Activated effector memory CD4-positive, alpha-beta T cell treated with anti-CD3 and anti-CD28 coated beads, Interleukin-2, amount 50 U/mL, for 16 hours (primary cell): ENCODE results near the gene C12orf43.

Experiments
- DNase-seq: peaks from one replicate; pipeline ENCODE4 v3.0.0-alpha.2; 2020

Gene C12orf43

DNA sequence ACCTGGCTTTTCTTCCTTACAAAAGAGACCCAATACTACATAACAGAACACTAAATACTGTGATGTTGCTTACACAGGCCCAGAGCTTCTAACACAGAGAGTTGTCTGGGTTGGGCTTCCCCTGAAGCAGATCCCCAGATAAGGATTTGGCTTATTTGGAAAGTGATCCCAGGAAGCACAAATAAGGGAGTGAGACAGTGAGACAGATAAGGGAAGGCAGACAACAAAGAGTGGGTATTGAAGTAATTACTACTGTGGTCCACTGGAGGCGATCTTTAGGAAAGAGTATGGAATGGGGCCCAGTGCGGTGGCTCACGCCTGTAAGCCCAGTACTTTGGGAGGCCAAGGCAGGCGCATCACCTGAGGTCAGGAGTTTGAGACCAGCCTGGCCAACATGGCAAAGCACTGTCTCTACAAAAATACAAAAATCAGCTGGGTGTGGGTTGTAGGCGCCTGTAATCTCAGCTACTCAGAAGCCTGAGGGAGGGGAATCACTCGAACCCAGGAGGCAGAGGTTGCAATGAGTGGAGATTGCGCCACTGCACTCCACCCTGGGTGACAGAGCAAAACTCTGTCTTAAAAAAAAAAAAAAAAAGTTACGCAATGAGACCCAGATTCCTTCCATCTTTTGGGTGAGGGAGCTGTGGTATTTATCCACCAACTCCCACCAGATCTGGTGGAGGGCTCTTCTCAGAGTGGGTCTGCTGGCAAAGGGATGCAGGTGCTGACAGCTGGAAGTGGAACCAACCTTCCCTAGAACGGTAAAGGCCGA is 10.2 kb upstream of the C12orf43 start:
- DNase-seq: no peak

DNA sequence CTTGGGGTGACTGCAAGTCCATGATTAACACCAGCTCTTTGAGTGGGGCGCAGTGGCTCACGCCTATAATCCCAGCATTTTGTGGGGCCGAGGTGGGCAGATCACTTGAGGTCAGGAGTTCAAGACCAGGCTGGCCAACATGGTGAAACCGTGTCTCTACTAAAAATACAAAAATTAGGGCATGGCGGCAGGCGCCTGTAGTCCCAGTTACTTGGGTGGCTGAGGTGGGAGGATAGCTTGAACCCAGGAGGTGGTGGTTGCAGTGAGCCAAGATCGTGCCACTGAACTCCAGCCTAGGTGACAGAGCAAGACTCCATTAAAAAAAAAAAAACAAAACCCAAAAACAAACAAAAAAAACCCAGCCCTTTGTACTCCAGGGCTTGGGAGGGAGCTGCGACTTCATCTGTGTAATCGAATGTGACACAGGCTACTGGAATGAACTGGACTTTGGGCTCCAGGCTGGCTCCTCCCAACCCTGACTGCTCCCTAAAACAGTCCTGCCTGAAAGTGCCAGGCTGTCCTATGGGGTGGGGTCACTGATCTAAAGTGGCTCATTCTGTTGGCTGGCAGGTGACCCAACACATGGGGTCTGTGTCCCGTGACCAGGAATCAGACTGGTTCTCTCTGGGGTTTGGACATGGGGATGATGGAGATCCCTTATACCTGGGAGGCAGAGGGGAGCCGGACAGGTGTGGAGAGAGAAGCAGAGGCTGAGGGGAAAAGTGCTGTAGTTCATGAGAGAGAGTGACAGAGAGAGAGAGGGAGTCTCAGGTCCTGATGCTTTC is 9.3 kb upstream of the C12orf43 start:
- DNase-seq: no peak

DNA sequence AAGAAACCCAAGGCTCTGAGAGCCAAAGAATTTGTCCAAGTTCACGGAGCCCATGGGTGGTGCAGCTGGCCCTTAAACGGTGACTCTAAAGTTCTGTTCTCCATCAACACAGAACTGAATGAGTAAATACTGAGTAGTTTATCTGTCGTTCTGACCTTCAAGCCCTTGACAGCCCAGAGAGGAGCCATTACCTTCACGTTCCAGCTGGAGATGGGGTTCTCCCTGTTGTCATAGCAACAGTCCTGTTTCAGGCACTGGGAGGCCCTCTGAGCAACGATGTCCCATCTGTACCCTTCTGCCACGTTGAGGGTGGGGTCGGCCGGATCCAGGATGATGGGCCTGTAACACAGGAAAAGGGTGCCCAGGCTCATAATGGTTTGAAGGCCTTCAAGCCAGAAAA is 7.5 kb upstream of the C12orf43 start:
- no peak for DNase-seq

DNA sequence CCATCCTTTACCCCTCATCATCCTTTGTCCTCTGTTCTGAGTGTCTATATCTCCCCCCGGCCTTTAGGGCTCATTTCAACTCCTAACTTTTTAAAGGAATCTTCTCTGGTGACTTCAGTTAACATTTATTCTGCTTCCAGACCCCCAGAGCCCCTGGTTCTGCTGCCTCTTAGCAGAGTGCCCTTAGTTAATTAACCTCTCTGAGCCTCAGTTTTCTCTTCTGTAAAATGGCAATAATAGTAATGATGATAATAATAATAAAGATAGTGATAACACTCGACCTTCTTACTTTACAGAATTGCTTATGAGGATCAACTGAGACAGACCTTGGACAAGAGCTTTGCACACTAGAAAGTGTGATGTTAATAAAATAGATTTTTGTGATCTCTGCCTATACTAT is 6.4 kb upstream of the C12orf43 start:
- DNase-seq: no peak

DNA sequence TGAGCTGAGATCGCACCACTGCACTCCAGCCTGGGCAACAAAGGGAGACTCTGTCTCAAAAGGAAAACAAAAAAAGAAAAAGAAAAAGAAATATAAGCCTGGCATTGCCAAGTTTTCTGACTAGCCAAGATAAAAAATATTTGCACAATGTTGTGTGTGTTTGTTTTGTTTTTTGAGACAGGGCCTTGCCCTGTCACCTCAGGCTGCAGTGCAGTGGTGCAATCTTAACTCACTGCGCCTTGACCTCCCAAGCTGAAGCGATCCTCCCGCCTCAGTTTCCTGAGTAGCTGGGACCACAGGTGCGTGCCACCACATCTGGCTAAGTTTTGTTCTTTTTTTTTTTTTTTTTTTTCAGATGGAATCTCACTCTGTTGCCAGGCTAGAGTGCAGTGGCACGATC is 5.5 kb upstream of the C12orf43 start:
- DNase-seq: no peak

DNA sequence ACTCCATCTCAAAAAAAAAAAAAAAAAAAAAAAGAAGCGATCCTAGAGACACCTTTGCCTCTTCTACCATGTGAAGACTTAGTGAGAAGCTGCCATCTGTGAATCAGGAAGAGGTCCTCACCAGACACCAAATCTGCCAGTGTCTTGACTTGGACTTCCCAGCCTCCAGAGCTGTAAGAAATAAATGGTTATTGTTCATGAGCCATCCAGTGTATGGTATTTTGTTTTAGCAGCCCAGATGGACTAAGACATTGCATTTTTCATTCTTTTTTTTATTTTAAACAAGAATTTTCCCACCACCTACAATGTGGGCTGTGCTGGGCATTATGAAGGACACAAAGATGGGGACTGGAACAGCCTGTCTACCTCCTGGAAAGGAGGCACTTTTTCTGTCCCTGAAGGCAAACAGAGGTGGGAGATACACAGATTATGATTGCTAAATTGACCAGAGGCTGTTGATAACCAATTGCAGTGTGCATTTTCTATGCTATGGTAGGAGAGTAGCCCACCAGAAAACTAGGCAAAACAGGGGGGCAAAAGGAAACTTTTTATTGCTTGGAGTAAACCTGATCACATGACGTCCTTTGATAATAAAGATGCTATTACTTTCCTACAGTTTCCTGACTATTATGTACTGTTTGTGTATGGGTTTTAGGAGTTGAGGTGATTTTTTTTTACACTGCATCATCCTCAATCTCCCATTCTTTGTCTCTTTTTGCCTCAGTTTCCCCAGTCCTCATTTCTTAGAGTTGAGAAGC is 2.8 kb upstream of the C12orf43 start:
- DNase-seq: no peak

DNA sequence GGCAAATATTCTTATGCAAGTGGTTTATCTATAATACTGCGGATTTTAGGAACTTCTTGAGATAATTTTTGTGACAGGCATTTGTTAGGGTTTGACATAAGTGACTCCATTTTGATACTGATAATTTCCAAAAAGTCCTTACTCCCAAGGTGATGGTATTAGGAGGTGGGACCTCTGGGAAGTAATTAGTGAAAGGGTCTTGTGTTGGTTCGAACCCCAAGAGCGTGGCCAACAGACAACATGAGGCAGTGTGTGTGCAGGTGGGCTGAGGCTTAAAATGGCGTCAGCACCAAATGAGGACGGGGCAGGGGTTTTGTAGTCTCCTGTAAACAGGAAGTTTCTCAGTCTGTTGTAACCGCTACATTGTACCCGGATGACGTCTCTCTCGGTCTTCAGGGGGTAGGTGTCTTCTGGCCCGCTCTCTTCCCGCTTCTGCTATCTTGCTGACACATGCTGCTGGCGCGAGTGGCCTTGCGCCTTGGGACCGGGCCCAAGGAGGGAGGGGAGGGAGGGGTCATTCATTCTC is 1.7 kb upstream of the C12orf43 start:
- no peak for DNase-seq

DNA sequence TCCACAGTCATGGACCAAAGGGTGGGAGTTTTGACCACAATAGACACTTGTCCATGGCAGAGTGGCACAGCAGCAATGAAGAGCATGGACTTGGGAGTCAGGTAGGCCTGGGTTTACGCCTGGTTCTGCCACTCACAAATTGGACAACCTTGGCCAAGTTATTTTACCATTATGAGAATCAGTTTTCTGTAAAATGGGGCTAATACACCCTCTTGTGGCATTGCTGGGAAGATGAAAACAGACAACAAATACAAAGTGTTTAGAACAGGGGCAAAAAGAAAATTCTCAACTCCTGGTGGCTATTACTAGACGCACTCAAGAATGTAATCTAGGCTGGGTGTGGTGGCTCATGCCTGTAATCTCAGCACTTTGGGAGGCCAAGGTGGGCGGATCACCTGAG is 2.6 kb downstream of the C12orf43 start:
- DNase-seq: no peak

DNA sequence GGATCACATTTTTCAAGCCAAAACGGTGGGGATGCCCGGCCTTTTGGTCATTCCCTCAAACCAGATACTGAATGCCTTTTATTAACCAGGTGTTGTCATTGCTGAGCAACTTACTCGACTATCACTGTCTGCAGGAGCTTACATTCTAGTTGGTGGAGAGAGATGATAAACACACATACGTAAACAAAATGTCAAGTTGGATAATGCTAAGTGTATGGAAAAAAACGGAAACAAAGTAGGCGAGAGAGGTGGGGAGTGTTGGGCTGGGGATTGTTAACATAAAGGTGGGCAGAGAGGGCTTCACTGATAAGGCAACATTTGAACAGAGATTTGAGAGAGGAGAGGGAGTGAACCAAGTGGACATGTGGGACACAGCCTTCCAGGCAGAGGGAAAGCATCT is 4.5 kb downstream of the C12orf43 start:
- DNase-seq: no peak

DNA sequence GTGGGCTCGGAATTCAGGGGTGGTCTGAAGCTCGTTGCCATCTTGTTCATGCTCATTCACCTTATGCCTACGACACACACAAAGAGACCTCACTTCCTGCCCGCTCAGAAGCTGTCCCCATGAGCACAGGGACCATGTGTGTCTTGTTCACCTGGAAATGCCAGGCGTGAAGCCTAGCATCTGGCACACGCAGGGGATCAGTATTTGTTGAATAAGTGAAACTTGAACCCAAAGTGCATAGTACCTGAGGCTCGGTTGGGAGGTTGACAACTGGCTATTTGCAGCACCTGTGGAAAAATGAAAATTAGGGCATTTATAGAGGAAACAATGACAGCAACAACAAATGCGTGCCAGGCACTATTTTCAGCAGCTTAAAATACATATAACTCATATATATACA is 5.4 kb downstream of the C12orf43 start:
- no peak for DNase-seq

DNA sequence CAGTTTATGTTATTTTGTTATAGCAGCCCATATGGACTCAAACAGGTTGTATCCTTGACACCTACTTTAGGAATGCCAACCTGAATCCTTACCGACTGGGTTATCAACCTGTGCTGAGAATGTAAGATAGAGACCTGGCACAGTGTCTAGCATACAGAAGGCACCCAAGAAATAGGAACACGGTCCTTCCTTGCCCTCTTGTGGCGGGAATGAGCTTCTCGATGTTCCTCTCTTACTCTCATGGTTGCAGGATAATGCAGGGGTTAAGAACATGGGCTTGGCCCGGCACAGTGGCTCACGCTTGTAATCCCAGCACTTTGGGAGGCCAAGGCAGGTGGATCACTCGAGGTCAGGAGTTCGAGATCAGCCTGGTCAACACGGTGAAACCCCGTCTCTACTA is 6.5 kb downstream of the C12orf43 start:
- DNase-seq: no peak

DNA sequence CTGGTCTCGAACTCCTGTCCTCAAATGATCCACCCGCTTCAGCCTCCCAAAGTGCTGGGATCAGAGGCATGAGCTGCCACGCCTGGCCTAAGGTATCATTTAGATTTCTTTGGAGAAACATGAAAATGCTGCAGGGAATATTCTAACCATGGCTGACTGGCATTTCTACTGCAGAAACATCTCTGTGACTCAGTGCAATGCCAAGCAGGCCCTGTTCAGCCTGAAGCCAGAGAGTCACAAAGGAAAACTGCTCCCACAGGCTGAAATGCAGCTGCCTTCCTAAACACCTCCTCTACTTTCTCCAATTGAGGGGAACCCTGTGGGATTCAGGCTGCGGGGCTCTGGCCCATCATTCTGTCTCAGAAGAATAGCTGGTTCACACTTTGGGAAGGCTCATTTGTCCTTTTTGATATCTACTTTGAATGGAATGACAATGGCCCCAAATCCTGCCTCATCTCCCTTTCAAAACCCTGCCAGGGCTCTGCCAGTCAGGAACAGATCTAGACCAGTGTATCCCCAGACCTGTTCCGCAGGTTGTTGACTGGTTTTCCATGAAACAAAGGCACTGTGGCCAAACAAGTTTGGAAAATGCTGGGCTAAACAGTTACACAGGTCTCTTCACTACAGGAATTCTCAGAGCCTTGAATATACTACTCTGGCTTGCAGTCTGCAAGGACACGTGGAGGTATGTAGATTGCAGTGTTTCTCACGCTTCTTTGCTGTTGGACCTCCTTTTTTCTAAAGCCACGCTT is 7.8 kb downstream of the C12orf43 start:
- DNase-seq: no peak

DNA sequence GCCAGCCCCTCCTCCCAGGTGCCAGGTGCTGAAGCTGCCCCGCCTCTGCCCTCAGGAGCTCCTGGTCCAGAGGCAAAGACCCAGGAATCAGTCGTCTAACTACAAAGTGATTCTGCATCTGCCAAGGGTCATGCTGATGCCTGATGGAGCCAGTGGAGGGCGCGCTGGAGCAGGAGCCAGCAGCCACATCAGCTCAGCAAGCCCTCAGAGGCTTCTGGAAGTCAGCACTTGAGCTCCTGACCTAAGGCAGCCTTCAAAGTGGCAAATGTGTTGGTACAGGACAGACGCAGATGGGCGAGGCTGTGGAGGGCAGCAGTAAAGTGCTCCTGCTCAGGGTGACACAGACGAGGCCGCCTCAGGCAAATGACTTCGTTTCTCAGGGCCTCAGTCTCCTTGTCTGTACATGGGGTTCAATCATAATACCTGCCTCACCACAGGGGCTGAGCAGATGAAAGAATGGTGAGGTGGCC is 10.9 kb downstream of the C12orf43 start:
- DNase-seq: peak; percentile 77

DNA sequence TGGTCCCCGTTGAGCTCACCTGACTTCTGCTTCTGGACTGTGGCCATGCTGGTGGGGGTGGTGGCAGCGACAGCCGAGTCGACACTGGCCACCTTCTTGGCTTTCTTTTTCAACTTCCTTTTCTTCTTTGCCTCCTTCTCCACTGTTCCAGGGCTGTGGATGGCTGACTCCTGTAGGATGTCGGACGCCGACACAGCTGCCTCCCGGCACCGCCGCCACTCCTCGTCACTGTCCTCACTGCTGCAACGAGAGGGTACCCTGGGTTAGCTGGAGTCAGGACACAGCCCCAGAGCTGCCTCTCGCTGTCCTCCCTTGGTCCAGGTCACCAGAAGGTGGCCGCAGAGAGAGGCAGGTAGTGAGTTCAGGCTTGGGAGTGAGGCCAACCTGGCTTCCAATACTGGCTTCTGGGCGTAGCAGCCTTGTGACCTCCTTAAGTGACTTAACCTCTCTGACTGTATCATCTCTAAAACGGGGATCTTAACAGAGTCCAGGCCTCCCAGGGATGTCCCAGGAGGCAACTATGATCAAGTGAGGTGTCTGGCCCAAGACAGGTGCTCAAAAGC is 12.0 kb downstream of the C12orf43 start:
- no peak for DNase-seq

DNA sequence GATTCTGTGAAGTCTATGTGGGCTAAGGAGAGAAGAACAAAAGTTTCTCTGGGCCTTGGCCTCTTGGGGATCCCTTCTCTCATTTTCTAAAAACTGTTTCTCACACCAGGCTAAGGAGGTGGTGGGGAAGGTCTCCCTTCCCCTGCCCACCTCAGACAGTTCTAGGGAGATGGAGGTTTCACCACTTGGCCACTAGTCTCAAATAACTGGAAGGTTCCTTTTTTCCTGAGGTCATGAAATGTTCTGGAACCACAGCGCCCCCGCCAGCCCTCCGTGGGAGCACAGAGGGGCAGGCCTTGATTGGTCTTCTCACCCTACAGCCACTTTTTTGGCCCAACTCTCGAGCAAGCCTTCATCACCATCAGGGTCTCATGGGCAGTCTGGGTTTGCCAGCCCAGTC is 12.6 kb downstream of the C12orf43 start:
- no peak for DNase-seq

DNA sequence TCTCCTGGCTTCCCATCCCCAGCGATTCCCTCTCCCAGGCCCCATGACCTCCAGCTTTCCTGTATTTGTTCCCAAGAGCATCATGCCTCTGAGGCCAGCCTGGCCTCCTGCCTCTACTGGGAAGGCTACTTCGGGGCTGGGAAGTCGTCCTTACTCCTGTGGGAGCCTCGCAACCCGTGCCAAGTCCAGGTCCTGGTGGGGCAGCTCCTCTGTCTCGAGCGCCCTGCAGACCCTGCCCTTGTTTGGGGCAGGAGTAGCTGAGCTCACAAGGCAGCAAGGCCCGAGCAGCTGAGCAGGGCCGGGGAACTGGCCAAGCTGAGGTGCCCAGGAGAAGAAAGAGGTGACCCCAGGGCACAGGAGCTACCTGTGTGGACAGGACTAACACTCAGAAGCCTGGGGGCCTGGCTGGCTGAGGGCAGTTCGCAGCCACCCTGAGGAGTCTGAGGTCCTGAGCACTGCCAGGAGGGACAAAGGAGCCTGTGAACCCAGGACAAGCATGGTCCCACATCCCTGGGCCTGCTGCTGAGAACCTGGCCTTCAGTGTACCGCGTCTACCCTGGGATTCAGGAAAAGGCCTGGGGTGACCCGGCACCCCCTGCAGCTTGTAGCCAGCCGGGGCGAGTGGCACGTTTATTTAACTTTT is 14.3 kb downstream of the C12orf43 start:
- no peak for DNase-seq

DNA sequence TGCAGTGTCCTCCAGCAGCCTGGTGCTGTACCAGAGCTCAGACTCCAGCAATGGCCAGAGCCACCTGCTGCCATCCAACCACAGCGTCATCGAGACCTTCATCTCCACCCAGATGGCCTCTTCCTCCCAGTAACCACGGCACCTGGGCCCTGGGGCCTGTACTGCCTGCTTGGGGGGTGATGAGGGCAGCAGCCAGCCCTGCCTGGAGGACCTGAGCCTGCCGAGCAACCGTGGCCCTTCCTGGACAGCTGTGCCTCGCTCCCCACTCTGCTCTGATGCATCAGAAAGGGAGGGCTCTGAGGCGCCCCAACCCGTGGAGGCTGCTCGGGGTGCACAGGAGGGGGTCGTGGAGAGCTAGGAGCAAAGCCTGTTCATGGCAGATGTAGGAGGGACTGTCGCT is 15.2 kb downstream of the C12orf43 start:
- DNase-seq: no peak

DNA sequence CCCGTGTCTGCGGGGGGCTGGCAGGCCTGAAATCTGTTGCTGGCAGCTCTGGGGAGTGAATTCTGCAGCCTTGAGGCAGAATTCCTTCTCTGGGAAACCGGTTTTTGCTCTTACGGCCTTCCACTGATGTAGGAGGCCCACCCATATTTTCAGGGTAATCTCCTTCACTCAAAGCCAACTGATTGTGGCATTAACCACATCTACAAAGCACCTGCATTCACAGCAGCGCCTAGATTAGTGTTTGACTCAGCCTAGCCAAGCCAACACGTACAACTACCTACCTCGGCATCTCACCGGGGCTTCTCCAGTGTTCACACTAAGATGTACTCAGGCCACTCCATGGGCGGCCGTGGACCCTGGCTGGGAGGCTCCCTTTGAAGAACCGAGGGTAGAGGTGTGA is 15.8 kb downstream of the C12orf43 start:
- no peak for DNase-seq

DNA sequence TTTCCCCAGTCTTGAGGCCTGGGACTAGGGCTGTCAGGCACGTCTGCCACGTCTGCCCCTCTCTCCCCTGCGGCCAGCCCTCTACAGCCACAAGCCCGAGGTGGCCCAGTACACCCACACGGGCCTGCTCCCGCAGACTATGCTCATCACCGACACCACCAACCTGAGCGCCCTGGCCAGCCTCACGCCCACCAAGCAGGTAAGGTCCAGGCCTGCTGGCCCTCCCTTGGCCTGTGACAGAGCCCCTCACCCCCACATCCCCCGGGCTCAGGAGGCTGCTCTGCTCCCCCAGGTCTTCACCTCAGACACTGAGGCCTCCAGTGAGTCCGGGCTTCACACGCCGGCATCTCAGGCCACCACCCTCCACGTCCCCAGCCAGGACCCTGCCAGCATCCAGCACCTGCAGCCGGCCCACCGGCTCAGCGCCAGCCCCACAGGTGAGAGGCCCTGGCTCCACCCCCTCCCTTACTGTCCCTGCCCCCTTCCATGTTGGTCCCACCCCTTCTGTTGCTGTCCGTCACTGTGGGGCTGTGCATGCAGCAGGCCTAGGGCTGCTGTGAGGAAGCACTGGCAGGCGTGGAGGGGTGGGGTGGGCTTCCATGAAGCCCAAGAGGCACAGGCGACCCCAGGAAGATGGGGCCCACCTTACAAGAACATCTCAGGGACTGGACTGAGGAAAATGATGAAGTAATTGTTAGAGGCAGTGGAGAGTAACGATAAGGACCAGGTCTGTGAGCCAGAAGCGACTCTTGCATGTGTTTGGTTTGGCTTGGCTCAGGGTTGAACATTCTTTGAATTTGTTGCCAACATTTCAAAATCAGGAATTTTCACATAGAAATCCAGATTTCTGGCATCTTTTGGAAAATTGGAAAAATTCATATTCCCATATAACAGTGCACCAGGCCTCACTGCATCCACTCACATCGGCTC is 16.8 kb downstream of the C12orf43 start:
- DNase-seq: no peak

DNA sequence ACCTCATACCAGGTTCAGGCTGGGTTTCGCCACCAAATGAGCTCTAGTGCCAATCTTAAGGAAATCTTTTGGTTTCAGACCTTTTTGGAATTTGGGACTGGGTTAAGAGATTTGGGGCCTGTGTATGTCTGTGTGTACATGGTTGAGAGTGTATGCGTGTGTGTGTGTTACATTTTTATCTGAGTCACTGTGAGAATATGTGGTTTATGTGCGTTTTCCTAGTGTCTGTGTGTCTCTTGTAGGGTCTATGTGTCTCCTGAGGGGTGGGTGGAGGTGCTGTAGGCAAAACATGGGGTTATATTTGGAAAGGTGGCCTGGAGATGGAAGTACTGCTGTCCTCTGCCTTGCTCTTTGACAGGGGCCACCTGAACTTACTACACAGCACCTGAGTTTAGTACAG is 17.9 kb downstream of the C12orf43 start:
- DNase-seq: no peak

DNA sequence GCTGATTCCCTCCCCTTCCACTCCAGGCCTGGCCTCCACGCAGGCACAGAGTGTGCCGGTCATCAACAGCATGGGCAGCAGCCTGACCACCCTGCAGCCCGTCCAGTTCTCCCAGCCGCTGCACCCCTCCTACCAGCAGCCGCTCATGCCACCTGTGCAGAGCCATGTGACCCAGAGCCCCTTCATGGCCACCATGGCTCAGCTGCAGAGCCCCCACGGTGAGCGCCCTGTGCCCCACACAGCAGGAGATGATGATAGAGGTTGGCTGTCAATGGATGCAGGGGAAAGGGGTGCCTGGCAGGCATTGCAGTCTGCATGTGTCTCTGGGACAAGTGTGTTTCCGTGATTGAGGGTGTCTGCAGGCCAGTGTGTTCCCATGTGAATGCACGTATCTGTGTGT is 18.8 kb downstream of the C12orf43 start:
- no peak for DNase-seq
